ENCODE results near the gene TRIM68. TPM values are rescaled to one million over a fixed set of nuclear protein-coding genes. Genes with fewer than 3 reads are reported as not detected.

TRIM68 gene, protein sequence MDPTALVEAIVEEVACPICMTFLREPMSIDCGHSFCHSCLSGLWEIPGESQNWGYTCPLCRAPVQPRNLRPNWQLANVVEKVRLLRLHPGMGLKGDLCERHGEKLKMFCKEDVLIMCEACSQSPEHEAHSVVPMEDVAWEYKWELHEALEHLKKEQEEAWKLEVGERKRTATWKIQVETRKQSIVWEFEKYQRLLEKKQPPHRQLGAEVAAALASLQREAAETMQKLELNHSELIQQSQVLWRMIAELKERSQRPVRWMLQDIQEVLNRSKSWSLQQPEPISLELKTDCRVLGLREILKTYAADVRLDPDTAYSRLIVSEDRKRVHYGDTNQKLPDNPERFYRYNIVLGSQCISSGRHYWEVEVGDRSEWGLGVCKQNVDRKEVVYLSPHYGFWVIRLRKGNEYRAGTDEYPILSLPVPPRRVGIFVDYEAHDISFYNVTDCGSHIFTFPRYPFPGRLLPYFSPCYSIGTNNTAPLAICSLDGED
- polyA plus RNA-seq (2013), result 16.6 TPM

DNA sequence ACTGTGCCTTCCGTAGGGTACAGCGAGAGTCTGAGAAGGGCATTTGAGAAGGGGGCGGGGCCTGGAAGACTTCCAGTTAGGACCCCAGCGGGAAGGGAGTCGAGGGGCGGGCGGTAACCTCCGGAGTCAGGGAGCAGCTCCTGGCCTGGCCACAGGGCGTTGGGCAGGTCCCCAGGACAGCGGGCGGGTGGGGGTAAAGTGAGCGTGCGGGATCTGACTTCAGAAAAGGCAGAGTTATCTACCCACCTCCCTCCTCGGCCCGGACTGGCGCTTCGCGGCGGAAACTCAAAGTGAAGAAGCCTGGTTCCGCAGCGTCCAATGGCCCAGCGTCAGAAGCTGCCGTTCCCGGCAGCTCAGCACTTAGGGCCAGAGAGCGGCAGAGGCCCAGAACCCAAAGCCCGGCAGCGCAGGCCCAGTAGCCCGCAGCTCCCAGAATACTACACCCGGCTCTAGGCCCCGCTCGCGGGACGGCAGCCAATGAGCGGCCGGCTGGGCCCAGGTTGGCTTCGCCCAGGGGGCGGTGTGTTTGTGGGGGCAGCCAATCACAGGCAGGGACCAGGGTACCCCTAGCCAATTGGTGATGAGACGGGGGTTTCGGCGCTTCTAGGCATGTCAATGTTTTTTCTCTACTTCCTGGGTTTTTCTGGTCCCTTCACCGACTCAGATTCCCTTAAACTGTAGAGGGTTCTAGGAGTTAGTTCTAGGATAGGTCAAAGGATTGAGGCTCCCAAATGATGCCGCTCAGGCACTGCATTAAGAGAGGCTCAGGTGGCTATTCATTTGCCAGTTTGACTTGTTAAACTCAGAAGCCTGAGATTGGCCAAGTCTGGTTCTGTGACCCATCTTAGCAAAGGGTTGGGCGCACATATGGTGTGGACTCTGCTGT, at the start of gene TRIM68:
Gene TRIM68 (minus strand): TSS at position 451 of the 886 bp plus-strand sequence. CDS start 2,727 bp downstream, outside the sequence.
- CTCF ChIA-PET, result interaction anchor here (1.8 kb wide), 1 partner anchor 28 kb away, joined by 4 read pairs; no protein-coding TSS in a partner anchor
- WGBS (ENCODE audit: insufficient coverage), result 4% methylated on average over 30 of the region's 43 CpGs
- no peaks in the 10 kb centered on the region for H3K27me3 ChIP-seq (replicated peaks in 2 of 5; ENCODE audit: control insufficient read depth in 4 of 5, insufficient read depth in 5 of 5, low read length in 4 of 5)
- H3K9me3 ChIP-seq (ENCODE audit: control extremely low read depth in 1 of 5, control insufficient read depth in 4 of 5, insufficient read depth in 2 of 5, low read depth in 1 of 5, low read length in 4 of 5), result no peaks in the 10 kb centered on the region
- peak within 1 kb of the TSS; percentile 81 to 92 (median 86) for H3K4me3 ChIP-seq (ENCODE audit: control insufficient read depth in 1 of 7, extremely low read depth in 1 of 7, insufficient read depth in 4 of 7, low read depth in 2 of 7, low read length in 6 of 7)
- DNase-seq, result peak; percentile 95 to 96 (median 96)
- POLR2A ChIA-PET, result no interaction called here
- peaks cover 15 to 31% (median 22%) of the 10 kb centered on the region in 4 experiments for H3K4me1 ChIP-seq (ENCODE audit: control extremely low read depth in 1 of 4, control insufficient read depth in 4 of 4, insufficient read depth in 4 of 4, low read length in 3 of 4)
- peaks cover 2 to 22% (median 16%) of the 10 kb centered on the region in 4 experiments for H3K36me3 ChIP-seq (ENCODE audit: control insufficient read depth in 4 of 4, insufficient read depth in 4 of 4, low read length in 3 of 4)
- H3K27ac ChIP-seq (ENCODE audit: insufficient read depth in 1 of 2, low read depth in 1 of 2, low read length in 2 of 2, poor library complexity in 1 of 2, severe bottlenecking in 2 of 2), result peak within 1 kb of the TSS; percentile 86 to 93

DNA sequence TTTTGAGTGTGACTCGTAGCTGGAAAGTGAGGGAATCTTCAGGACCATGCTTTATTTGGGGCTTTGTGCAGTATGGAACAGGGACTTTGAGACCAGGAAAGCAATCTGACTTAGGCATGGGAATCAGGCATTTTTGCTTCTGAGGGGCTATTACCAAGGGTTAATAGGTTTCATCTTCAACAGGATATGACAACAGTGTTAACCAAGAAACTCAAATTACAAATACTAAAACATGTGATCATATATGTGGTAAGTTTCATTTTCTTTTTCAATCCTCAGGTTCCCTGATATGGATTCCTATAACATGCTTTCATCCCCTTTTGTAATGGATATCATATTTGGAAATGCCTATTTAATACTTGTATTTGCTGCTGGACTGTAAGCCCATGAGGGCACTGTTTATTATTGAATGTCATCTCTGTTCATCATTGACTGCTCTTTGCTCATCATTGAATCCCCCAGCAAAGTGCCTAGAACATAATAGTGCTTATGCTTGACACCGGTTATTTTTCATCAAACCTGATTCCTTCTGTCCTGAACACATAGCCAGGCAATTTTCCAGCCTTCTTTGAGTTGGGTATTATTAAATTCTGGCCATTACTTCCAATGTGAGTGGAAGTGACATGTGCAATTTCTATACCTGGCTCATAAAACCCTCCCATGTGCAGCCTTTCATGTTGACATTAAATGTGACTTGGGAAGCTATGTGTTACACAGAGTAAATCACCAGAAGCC, 46.8 kb upstream of the TRIM68 start:
- ChIA-PET CTCF (interaction anchor here (1.9 kb wide), 1 partner anchor 18 kb away, joined by 4 read pairs; the partner anchor contains the start of gene OR51D1), POLR2A (no interaction called here)
- Histone ChIP-seq H3K27ac (ENCODE audit: insufficient read depth in 1 of 2, low read depth in 1 of 2, low read length in 2 of 2, poor library complexity in 1 of 2, severe bottlenecking in 2 of 2) (no peak overlapping the region), H3K9me3 (ENCODE audit: control extremely low read depth in 1 of 5, control insufficient read depth in 4 of 5, insufficient read depth in 2 of 5, low read depth in 1 of 5, low read length in 4 of 5) (no peaks in the 10 kb centered on the region), H3K4me3 (ENCODE audit: control insufficient read depth in 1 of 7, extremely low read depth in 1 of 7, insufficient read depth in 4 of 7, low read depth in 2 of 7, low read length in 6 of 7) (no peak overlapping the region), H3K4me1 (ENCODE audit: control extremely low read depth in 1 of 4, control insufficient read depth in 4 of 4, insufficient read depth in 4 of 4, low read length in 3 of 4) (peaks cover 0 to 4% (median 0%) of the 10 kb centered on the region in 4 experiments), H3K27me3 (replicated peaks in 2 of 5; ENCODE audit: control insufficient read depth in 4 of 5, insufficient read depth in 5 of 5, low read length in 4 of 5) (no peaks in the 10 kb centered on the region), H3K36me3 (ENCODE audit: control insufficient read depth in 4 of 4, insufficient read depth in 4 of 4, low read length in 3 of 4) (no peaks in the 10 kb centered on the region)
- no CpG with 5 or more reads among the region's 2 CpGs for WGBS (ENCODE audit: insufficient coverage)
- peak in 1 of 3 donors; percentile 1 for DNase-seq

DNA sequence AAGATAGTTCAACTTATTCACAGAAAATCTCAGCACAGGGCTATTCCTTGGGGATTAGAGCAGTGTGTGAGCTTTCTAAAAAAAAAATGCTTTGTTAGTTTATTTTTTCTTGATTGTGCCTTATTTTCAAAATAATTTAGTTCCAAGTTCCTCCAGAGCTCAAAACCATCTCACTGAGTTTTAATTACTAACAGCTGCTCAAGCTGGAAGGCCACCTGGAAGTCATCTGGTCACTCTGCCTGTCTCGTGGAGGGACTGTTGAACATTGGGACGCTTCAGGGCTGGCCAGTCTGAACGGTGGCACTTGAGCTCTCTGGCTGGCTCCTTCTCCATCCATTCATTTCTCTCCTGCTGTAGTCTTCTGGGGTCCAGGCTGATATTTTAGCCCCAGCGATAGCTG, 39.7 kb upstream of the TRIM68 start:
- Histone ChIP-seq H3K27me3 (replicated peaks in 2 of 5; ENCODE audit: control insufficient read depth in 4 of 5, insufficient read depth in 5 of 5, low read length in 4 of 5) (peaks cover 0 to 2% (median 0%) of the 10 kb centered on the region in 5 experiments), H3K4me1 (ENCODE audit: control extremely low read depth in 1 of 4, control insufficient read depth in 4 of 4, insufficient read depth in 4 of 4, low read length in 3 of 4) (no peaks in the 10 kb centered on the region), H3K27ac (ENCODE audit: insufficient read depth in 1 of 2, low read depth in 1 of 2, low read length in 2 of 2, poor library complexity in 1 of 2, severe bottlenecking in 2 of 2) (no peak overlapping the region), H3K9me3 (ENCODE audit: control extremely low read depth in 1 of 5, control insufficient read depth in 4 of 5, insufficient read depth in 2 of 5, low read depth in 1 of 5, low read length in 4 of 5) (no peaks in the 10 kb centered on the region), H3K36me3 (ENCODE audit: control insufficient read depth in 4 of 4, insufficient read depth in 4 of 4, low read length in 3 of 4) (no peaks in the 10 kb centered on the region), H3K4me3 (ENCODE audit: control insufficient read depth in 1 of 7, extremely low read depth in 1 of 7, insufficient read depth in 4 of 7, low read depth in 2 of 7, low read length in 6 of 7) (no peak overlapping the region)
- ChIA-PET POLR2A (no interaction called here), CTCF (interaction anchor here (2.6 kb wide), 1 partner anchor 11 kb away, joined by 14 read pairs; the partner anchor contains the start of gene OR51D1)
- DNase-seq, result no peak
- 100% methylated on average over 4 of the region's 4 CpGs for WGBS (ENCODE audit: insufficient coverage)

DNA sequence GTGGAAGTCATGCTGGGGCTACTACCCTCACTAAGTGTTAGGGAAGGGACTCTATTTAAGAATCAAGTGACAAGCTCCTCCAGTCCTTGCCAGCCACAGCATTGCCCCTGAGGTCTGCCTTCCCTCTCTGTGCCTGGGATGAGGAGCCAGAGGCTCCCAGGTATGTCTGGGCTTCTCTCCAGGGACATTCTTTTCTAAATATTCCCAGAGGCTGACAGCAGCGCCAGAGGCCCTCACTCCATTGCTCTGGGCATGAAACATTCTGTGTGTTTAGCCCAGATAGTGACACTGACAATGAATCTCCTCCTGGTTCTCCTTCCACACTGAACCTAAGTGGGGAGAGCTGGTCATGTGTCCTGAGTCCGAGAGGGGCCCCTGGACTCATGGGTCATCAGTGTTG, 37.9 kb upstream of the TRIM68 start:
- CTCF ChIA-PET, result interaction anchor here (1.0 kb wide), 1 partner anchor 9 kb away, joined by 3 read pairs; the partner anchor contains the start of gene OR51D1
- WGBS (ENCODE audit: insufficient coverage), result 100% methylated on average over 1 of the region's 2 CpGs

DNA sequence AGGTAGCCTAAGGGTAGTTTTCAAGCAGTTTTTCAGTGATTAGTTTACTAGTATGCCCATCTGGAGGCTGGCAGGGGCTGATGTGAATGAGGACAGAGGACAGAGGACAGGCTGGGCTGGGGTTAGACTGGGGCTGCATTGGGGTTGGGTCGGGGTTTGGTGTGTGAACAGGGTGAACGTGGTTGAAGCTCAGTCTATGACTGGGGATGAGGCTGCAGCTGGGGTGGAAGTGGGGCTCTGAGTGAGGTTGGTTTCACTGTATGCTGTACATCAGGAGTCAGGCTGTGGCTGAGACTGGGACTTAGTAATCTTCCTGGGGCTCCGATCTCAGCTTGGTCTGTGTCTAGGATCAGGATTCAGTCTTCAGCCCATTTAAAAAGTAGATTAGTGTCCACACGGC, 36.2 kb upstream of the TRIM68 start:
- CTCF ChIA-PET, result interaction anchor here (1.4 kb wide), 1 partner anchor 182 kb away, joined by 3 read pairs; no protein-coding TSS in a partner anchor
- Histone ChIP-seq H3K9me3 (ENCODE audit: control extremely low read depth in 1 of 5, control insufficient read depth in 4 of 5, insufficient read depth in 2 of 5, low read depth in 1 of 5, low read length in 4 of 5) (no peaks in the 10 kb centered on the region), H3K36me3 (ENCODE audit: control insufficient read depth in 4 of 4, insufficient read depth in 4 of 4, low read length in 3 of 4) (no peaks in the 10 kb centered on the region), H3K27ac (ENCODE audit: insufficient read depth in 1 of 2, low read depth in 1 of 2, low read length in 2 of 2, poor library complexity in 1 of 2, severe bottlenecking in 2 of 2) (no peak overlapping the region), H3K4me3 (ENCODE audit: control insufficient read depth in 1 of 7, extremely low read depth in 1 of 7, insufficient read depth in 4 of 7, low read depth in 2 of 7, low read length in 6 of 7) (no peak overlapping the region), H3K27me3 (replicated peaks in 2 of 5; ENCODE audit: control insufficient read depth in 4 of 5, insufficient read depth in 5 of 5, low read length in 4 of 5) (peaks cover 0 to 2% (median 0%) of the 10 kb centered on the region in 5 experiments), H3K4me1 (ENCODE audit: control extremely low read depth in 1 of 4, control insufficient read depth in 4 of 4, insufficient read depth in 4 of 4, low read length in 3 of 4) (no peaks in the 10 kb centered on the region)
- WGBS (ENCODE audit: insufficient coverage), result 83% methylated on average over 4 of the region's 4 CpGs
- no peak for DNase-seq
- POLR2A ChIA-PET, result no interaction called here

More for the DNA sequence above, 37.9 kb upstream of the TRIM68 start:
- Histone ChIP-seq H3K27me3 (replicated peaks in 2 of 5; ENCODE audit: control insufficient read depth in 4 of 5, insufficient read depth in 5 of 5, low read length in 4 of 5) (peaks cover 0 to 2% (median 0%) of the 10 kb centered on the region in 5 experiments), H3K27ac (ENCODE audit: insufficient read depth in 1 of 2, low read depth in 1 of 2, low read length in 2 of 2, poor library complexity in 1 of 2, severe bottlenecking in 2 of 2) (no peak overlapping the region), H3K9me3 (ENCODE audit: control extremely low read depth in 1 of 5, control insufficient read depth in 4 of 5, insufficient read depth in 2 of 5, low read depth in 1 of 5, low read length in 4 of 5) (no peaks in the 10 kb centered on the region), H3K36me3 (ENCODE audit: control insufficient read depth in 4 of 4, insufficient read depth in 4 of 4, low read length in 3 of 4) (no peaks in the 10 kb centered on the region), H3K4me1 (ENCODE audit: control extremely low read depth in 1 of 4, control insufficient read depth in 4 of 4, insufficient read depth in 4 of 4, low read length in 3 of 4) (no peaks in the 10 kb centered on the region), H3K4me3 (ENCODE audit: control insufficient read depth in 1 of 7, extremely low read depth in 1 of 7, insufficient read depth in 4 of 7, low read depth in 2 of 7, low read length in 6 of 7) (no peak overlapping the region)
- DNase-seq, result no peak
- POLR2A ChIA-PET, result interaction anchor here (0.6 kb wide), 1 partner anchor 286 kb away, joined by 3 read pairs; no protein-coding TSS in a partner anchor

DNA sequence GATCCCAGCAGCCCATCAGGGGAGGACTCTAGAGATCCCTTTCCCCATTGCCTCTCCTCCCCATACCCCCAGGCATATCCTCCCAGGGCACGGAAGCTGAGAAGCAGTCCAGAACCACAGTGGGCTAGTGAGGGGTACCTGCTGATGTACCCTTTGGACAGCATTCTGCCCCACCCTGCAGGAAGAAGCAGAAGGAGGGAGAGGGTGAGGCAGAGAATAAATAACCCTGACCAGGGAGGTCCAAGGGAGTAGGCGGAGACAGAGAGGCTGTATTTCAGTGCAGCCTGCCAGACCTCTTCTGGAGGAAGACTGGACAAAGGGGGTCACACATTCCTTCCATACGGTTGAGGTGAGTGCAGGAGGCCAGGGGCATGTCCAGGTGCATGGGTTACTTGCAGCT, 35.7 kb upstream of the TRIM68 start, which contains the start of gene OR51E1:
Gene OR51E1 (plus strand): TSS at position 301 of the 400 bp plus-strand sequence. CDS start 8,545 bp downstream, outside the sequence.
- Histone ChIP-seq H3K9me3 (ENCODE audit: control extremely low read depth in 1 of 5, control insufficient read depth in 4 of 5, insufficient read depth in 2 of 5, low read depth in 1 of 5, low read length in 4 of 5) (no peaks in the 10 kb centered on the region), H3K4me3 (ENCODE audit: control insufficient read depth in 1 of 7, extremely low read depth in 1 of 7, insufficient read depth in 4 of 7, low read depth in 2 of 7, low read length in 6 of 7) (no peak within 1 kb of the TSS), H3K27me3 (replicated peaks in 2 of 5; ENCODE audit: control insufficient read depth in 4 of 5, insufficient read depth in 5 of 5, low read length in 4 of 5) (peaks cover 0 to 2% (median 0%) of the 10 kb centered on the region in 5 experiments), H3K4me1 (ENCODE audit: control extremely low read depth in 1 of 4, control insufficient read depth in 4 of 4, insufficient read depth in 4 of 4, low read length in 3 of 4) (no peaks in the 10 kb centered on the region), H3K36me3 (ENCODE audit: control insufficient read depth in 4 of 4, insufficient read depth in 4 of 4, low read length in 3 of 4) (no peaks in the 10 kb centered on the region), H3K27ac (ENCODE audit: insufficient read depth in 1 of 2, low read depth in 1 of 2, low read length in 2 of 2, poor library complexity in 1 of 2, severe bottlenecking in 2 of 2) (no peak within 1 kb of the TSS)
- 91% methylated on average over 2 of the region's 3 CpGs for WGBS (ENCODE audit: insufficient coverage)
- POLR2A ChIA-PET, result no interaction called here
- CTCF ChIA-PET, result no interaction called here
- no peak for DNase-seq

All from common myeloid progenitor, CD34-positive (primary cell).